ENCODE data around the gene NFKB2.

GRCh38 chr10:102433619-102434046, 38.1 kb downstream of the NFKB2 start:
- TF ChIP-seq CTCF (IDR thresholded peaks at IDR 0.05 in 8 of 11, conservative IDR thresholded peaks at IDR 0.05 in 3 of 11) (no peak), POLR2AphosphoS5 (IDR thresholded peaks at IDR 0.05) (no peak)

All from spleen (tissue), 7 donors.